A673 (cell line): ENCODE results near the gene SPATA33.

Experiments
- EZH2 ChIP-seq: fragments of 200-600 bp; sonication (generic); IDR thresholded peaks from 2 replicates; pipeline ENCODE4 v1.6.1; 2017; ENCODE audit warnings: borderline replicate concordance, low read depth, mild to moderate bottlenecking, mixed read lengths, antibody characterized with exemption, low read length; ENCODE audit not compliant: poor library complexity, severe bottlenecking
- TF ChIP-seq, protein P1 (sequence below): fragments of 300-800, 200-600 bp; sonication (generic); conservative IDR thresholded peaks from 2 replicates; pipeline ENCODE4 v1.5.1; 2017; ENCODE audit warnings: low read depth, mild to moderate bottlenecking, antibody characterized with exemption, low read length, moderate library complexity, mixed read lengths

DNA sequence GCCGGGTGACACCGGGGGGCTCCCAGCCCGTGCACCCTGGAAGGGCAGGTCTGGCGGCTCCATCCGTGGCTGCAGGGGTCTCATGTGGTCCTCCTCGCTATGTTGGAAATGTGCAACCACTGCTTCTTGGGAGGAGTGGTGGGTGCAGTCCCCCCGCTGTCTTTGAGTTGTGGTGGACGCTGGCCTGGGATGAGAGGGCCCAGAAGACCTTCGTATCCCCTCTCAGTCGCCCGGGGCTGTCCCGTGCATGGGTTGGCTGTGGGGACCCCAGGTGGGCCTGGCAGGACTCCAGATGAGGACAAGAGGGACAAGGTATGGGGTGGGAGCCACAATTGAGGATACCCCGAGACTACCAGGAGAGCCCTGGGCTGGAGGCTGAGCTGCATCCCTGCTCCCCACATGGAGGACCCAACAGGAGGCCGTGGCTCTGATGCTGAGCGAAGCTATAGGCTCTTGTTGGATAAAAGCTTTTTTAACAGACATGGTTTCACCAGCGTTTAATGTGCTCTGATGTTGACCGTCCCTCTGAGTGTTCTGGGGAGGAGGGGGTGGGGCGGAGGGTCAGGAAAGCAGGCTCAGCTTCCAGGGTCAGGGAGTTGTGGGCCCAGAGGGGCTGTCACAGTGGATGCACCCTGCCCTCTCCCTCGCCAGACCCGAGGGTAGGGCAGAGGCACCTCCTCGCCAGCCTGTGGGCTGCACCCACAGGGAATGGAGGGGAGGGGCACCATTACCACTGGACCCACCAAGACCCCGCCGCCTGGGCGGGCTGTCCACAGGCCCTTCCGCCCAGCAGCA lies 38.4 kb downstream of the SPATA33 start:
- TF ChIP-seq, protein P1, sequence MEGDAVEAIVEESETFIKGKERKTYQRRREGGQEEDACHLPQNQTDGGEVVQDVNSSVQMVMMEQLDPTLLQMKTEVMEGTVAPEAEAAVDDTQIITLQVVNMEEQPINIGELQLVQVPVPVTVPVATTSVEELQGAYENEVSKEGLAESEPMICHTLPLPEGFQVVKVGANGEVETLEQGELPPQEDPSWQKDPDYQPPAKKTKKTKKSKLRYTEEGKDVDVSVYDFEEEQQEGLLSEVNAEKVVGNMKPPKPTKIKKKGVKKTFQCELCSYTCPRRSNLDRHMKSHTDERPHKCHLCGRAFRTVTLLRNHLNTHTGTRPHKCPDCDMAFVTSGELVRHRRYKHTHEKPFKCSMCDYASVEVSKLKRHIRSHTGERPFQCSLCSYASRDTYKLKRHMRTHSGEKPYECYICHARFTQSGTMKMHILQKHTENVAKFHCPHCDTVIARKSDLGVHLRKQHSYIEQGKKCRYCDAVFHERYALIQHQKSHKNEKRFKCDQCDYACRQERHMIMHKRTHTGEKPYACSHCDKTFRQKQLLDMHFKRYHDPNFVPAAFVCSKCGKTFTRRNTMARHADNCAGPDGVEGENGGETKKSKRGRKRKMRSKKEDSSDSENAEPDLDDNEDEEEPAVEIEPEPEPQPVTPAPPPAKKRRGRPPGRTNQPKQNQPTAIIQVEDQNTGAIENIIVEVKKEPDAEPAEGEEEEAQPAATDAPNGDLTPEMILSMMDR: no peak
- no peak for TF ChIP-seq EZH2
